Chondrocyte (in vitro differentiated cells): ENCODE data around the gene INAFM1. TPM values are rescaled to one million over a fixed set of nuclear protein-coding genes. Genes with fewer than 3 reads are reported as not detected.

ENCODE experiments used
- DNase-seq: peaks from one replicate; pipeline ENCODE4 v3.0.0; 2021; ENCODE audit warnings: mixed read lengths, low spot score
- H3K27ac Mint-ChIP-seq: one replicate; pipeline ENCODE4 v1.8.0; 2021; ENCODE audit warnings: mild to moderate bottlenecking, moderate library complexity, mixed read lengths; ENCODE audit not compliant: unreplicated experiment
- H3K27me3 Mint-ChIP-seq: 2 replicates; pipeline ENCODE4 v1.8.0; 2021; ENCODE audit warnings: low read depth, mixed read lengths
- H3K36me3 Mint-ChIP-seq: 2 replicates; pipeline ENCODE4 v1.8.0; 2021; ENCODE audit warnings: low read depth, mixed read lengths
- H3K4me1 Mint-ChIP-seq: 2 replicates; pipeline ENCODE4 v1.8.0; 2021; ENCODE audit warnings: low read depth, mild to moderate bottlenecking, mixed read lengths
- H3K4me3 Mint-ChIP-seq: one replicate; pipeline ENCODE4 v1.8.0; 2021; ENCODE audit warnings: mild to moderate bottlenecking, moderate library complexity, mixed read lengths; ENCODE audit not compliant: unreplicated experiment
- H3K9me3 Mint-ChIP-seq: 2 replicates; pipeline ENCODE4 v1.8.0; 2021; ENCODE audit warnings: low read depth, mixed read lengths
- total RNA-seq: library from RNA; stranded (reverse); gene quantifications from 3 replicates; pipeline ENCODE4 v1.2.1, GENCODE V29; 2021
- TF ChIP-seq, protein P1 (sequence below): fragments of 200-600 bp; sonication (generic); IDR thresholded peaks from 2 replicates; pipeline ENCODE4 v1.5.0; 2021; ENCODE audit warnings: antibody characterized with exemption, mild to moderate bottlenecking, moderate library complexity

Gene INAFM1
- total RNA-seq, 1 donor from 2014 or later = 28.8 TPM

DNA sequence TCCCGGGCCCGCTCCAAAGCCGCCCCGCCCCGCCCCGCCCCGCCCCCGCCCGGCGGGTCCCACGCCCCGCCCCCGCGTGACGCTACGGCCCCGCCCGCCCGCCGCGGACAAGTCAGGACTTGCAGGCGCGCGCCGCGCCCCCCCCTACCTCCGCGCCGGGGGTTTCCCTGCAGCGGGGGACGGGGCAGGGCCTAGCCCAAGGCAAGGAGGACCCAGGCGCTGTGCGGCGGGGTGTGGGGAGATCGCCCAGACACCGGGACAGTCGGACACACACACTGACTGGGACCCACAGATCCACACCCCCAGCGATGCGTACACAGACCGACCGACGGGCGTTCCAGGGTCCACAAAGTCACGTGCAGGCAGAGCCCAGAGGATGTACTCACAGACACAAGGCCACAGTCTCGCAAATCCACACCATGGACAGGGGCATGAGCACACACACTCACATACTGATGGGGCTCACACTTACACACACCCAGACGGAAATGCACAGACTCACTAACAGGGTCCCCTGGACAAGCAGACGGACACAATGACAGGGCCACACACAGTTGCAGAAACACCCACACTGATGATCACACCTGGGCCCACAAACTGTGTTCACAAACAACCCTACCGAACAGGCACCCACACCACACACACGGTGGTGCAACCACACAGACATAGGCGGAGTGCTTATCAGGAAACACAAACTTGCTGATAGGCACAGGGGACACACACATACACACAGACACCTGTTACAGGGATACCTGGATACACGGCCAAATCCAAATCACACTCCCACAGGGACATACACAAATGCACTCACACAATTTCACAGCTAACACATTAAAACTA lies 43.2 kb upstream of the INAFM1 start:
- peaks cover 30% of the 10 kb centered on the region for H3K4me1 Mint-ChIP-seq
- TF ChIP-seq, protein P1, sequence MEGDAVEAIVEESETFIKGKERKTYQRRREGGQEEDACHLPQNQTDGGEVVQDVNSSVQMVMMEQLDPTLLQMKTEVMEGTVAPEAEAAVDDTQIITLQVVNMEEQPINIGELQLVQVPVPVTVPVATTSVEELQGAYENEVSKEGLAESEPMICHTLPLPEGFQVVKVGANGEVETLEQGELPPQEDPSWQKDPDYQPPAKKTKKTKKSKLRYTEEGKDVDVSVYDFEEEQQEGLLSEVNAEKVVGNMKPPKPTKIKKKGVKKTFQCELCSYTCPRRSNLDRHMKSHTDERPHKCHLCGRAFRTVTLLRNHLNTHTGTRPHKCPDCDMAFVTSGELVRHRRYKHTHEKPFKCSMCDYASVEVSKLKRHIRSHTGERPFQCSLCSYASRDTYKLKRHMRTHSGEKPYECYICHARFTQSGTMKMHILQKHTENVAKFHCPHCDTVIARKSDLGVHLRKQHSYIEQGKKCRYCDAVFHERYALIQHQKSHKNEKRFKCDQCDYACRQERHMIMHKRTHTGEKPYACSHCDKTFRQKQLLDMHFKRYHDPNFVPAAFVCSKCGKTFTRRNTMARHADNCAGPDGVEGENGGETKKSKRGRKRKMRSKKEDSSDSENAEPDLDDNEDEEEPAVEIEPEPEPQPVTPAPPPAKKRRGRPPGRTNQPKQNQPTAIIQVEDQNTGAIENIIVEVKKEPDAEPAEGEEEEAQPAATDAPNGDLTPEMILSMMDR = no peak
- no peak for DNase-seq
- H3K9me3 Mint-ChIP-seq = no peaks in the 10 kb centered on the region
- H3K4me3 Mint-ChIP-seq = peak overlapping the region; percentile 63
- peak overlapping the region; percentile 89 for H3K27ac Mint-ChIP-seq
- no peaks in the 10 kb centered on the region for H3K27me3 Mint-ChIP-seq
- H3K36me3 Mint-ChIP-seq = no peaks in the 10 kb centered on the region

DNA sequence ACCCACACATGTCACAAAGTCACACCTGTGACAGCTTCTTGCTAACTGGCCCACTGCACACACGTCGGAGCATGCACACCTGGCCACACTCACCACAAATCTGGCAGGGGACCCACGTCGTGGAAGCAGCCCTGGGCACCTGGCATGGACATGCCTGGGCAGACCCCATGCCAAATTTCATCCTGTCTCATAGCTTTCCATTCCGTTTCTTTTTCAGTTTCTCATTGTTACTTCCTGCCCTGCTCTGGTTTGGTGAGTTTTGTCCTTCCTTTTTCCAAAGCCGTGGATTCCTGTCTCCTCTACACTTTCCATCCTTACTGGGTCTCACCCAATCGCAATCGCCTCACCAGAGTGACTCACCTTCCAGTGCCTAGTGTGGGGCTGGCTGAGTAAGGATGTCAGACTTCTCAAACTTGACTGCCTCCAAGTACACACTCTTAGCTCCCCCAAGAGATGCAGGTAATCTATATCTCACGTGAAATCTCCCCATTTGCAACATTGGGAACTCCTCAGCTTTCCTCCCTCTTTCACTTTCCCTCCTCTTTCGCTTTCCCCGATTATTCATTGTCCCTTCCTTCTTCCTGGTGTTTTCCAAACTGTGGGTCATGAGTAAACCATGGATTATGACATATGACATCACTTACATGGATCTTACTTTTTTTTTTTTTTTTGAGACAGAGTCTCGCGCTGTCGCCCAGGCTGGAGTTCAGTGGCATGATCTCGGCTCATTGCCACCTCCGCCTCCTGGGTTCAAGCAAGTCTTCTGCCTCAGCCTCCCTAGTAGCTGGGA lies 42.1 kb upstream of the INAFM1 start:
- H3K4me3 Mint-ChIP-seq = peak overlapping the region; percentile 63
- DNase-seq = no peak

DNA sequence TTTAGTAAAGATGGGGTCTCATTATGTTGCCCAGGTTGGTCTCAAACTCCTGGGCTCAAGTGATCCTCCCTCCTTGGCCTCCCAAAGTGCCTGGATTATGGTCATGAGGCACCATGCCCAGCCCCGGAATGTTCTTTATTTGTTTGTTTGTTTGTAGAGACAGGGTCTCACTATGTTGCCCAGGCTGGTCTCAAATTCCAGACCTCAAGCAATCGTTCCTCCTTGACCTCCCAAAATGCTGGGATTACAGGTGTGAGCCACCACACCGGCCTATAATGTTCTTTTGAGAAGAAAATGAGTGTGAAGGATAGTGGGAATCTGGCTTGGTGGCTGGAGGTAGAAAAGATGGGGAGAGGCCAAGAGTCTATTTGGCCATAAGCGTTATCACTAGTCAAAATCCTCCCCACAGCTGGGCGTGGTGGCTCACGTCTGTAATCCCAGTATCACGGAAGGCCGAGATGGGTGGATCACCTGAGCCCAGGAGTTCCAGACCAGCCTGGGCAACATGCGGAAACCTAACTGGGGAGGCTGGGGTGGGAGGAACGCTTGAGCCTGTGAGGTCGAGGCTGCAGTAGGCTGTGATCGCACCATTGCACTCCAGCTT lies 38.5 kb upstream of the INAFM1 start:
- Mint-ChIP-seq H3K36me3 (no peaks in the 10 kb centered on the region), H3K27ac (no peak overlapping the region), H3K9me3 (no peaks in the 10 kb centered on the region), H3K4me3 (no peak overlapping the region), H3K4me1 (peaks cover 31% of the 10 kb centered on the region), H3K27me3 (no peaks in the 10 kb centered on the region)
- no peak for DNase-seq
- TF ChIP-seq, protein P1 = no peak

More for the DNA sequence above, 42.1 kb upstream of the INAFM1 start:
- TF ChIP-seq, protein P1 = no peak
- Mint-ChIP-seq H3K9me3 (no peaks in the 10 kb centered on the region), H3K4me1 (peaks cover 19% of the 10 kb centered on the region), H3K27me3 (no peaks in the 10 kb centered on the region), H3K27ac (peak overlapping the region; percentile 89), H3K36me3 (no peaks in the 10 kb centered on the region)

DNA sequence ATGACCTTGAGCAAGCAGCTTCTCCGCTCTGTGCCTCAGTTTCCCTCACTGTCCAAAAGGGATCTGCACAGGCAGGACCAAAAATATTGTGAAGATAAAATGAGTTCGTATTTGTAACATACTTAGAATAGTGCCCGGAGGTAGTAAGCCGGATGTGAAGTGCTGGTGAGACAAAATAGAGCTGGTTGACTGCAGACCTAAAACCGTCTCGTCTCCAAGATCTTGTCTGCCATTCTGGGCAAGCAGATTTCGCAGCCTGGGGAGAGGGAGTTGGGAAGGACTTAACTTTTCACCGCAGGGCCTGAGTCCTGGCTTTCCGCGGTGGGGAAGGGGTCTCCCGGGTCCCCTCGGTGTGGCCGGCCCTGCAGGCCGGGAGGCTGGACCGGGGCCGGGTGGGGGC lies 35.5 kb upstream of the INAFM1 start:
- no peak overlapping the region for H3K27ac Mint-ChIP-seq
- peaks cover 23% of the 10 kb centered on the region for H3K4me1 Mint-ChIP-seq
- H3K4me3 Mint-ChIP-seq = peak overlapping the region; percentile 60
- no peaks in the 10 kb centered on the region for H3K27me3 Mint-ChIP-seq
- H3K36me3 Mint-ChIP-seq = no peaks in the 10 kb centered on the region
- no peak for DNase-seq
- TF ChIP-seq, protein P1 = no peak
- H3K9me3 Mint-ChIP-seq = no peaks in the 10 kb centered on the region
